HEK293 (cell line): ENCODE results near the gene CDYL2.

Source experiments
- CTCF ChIA-PET: fragments of 350-600 bp; formaldehyde crosslinking; extraction: SDS; loops from one replicate; lab custom pipeline; 2021; ENCODE audit warnings: antibody characterized with exemption; lab: Yijun Ruan, JAX
- POLR2A ChIA-PET: fragments of 300-600 bp; formaldehyde crosslinking; extraction: SDS; loops from one replicate; lab custom pipeline; 2020; ENCODE audit warnings: antibody characterized with exemption, inconsistent platforms; lab: Yijun Ruan, JAX
- H3K27ac ChIP-seq: fragments of 200-500 bp; sonication (Bioruptor generic); 2 replicates; pipeline ENCODE4 v1.5.1; 2014; ENCODE audit warnings: low read depth, low read length, control low read depth, inconsistent platforms; ENCODE audit errors: extremely low read depth
- H3K36me3 ChIP-seq, 2 experiments: fragments of 200-500 bp in 1 of 2; sonication (Bioruptor generic) in 1 of 2; 1 replicate in 1 of 2; 2 replicates in 1 of 2; pipeline ENCODE4 v1.5.1; 2014 to 2017; ENCODE audit warnings: inconsistent platforms in 2 of 2, low read length in 2 of 2; ENCODE audit not compliant: control insufficient read depth in 2 of 2, insufficient read depth in 1 of 2
- H3K4me1 ChIP-seq: fragments of 200-500 bp; sonication (Bioruptor generic); 2 replicates; pipeline ENCODE4 v1.5.1; 2014; ENCODE audit warnings: mild to moderate bottlenecking, low read length, inconsistent platforms; ENCODE audit not compliant: control insufficient read depth, insufficient read depth
- H3K4me3 ChIP-seq: 2 replicates; pipeline ENCODE4 v1.5.1; 2011; ENCODE audit warnings: low read depth, mild to moderate bottlenecking, control low read depth, low read length, moderate library complexity
- H3K9me3 ChIP-seq: fragments of 200-500 bp; sonication (Bioruptor generic); 2 replicates; pipeline ENCODE4 v1.5.1; 2014; ENCODE audit warnings: low read depth, low read length, inconsistent platforms; ENCODE audit not compliant: control insufficient read depth, insufficient read depth
- EGR2 ChIP-seq: fragments of 450-650 bp; formaldehyde crosslinking; IDR thresholded peaks from 2 replicates; pipeline ENCODE4 v1.5.1; 2016; ENCODE audit warnings: low read depth, missing biosample characterization, missing genetic modification characterization
- GLIS1 ChIP-seq: fragments of 450-650 bp; formaldehyde crosslinking; IDR thresholded peaks from 2 replicates; pipeline ENCODE4 v1.5.1; 2016; ENCODE audit warnings: missing biosample characterization, missing genetic modification characterization
- OSR2 ChIP-seq: fragments of 450-650 bp; formaldehyde crosslinking; IDR thresholded peaks from 2 replicates; pipeline ENCODE4 v1.5.1; 2016; ENCODE audit warnings: missing biosample characterization, missing genetic modification characterization
- SCRT1 ChIP-seq: fragments of 450-650 bp; formaldehyde crosslinking; IDR thresholded peaks from 2 replicates; pipeline ENCODE4 v1.5.1; 2016; ENCODE audit warnings: missing biosample characterization, missing genetic modification characterization, borderline replicate concordance
- YY1 ChIP-seq: fragments of 450-650 bp; formaldehyde crosslinking; IDR thresholded peaks from 2 replicates; pipeline ENCODE4 v1.5.1; 2018; ENCODE audit warnings: missing biosample characterization, missing genetic modification characterization
- ZBTB17 ChIP-seq: fragments of 450-650 bp; formaldehyde crosslinking; IDR thresholded peaks from 2 replicates; pipeline ENCODE4 v1.5.1; 2016; ENCODE audit warnings: missing biosample characterization, missing genetic modification characterization
- ZBTB21 ChIP-seq: fragments of 450-650 bp; formaldehyde crosslinking; IDR thresholded peaks from 2 replicates; pipeline ENCODE4 v1.5.1; 2017; ENCODE audit warnings: missing biosample characterization, missing genetic modification characterization
- ZNF24 ChIP-seq: fragments of 450-650 bp; formaldehyde crosslinking; IDR thresholded peaks from 2 replicates; pipeline ENCODE4 v1.5.1; 2016; ENCODE audit warnings: missing biosample characterization, missing genetic modification characterization
- ZNF341 ChIP-seq: fragments of 450-650 bp; formaldehyde crosslinking; IDR thresholded peaks from 2 replicates; pipeline ENCODE4; 2016; ENCODE audit warnings: low read depth, missing biosample characterization, missing genetic modification characterization
- ZNF354C ChIP-seq: fragments of 450-650 bp; formaldehyde crosslinking; IDR thresholded peaks from 2 replicates; pipeline ENCODE4 v1.5.1; 2016; ENCODE audit warnings: missing biosample characterization, missing genetic modification characterization, low read depth, borderline replicate concordance
- ZNF549 ChIP-seq: fragments of 450-650 bp; IDR thresholded peaks from 2 replicates; pipeline ENCODE4 v1.5.1; 2018; ENCODE audit warnings: missing biosample characterization, missing genetic modification characterization, mild to moderate bottlenecking, inconsistent platforms, moderate library complexity
- ZNF560 ChIP-seq: fragments of 450-650 bp; formaldehyde crosslinking; IDR thresholded peaks from 2 replicates; pipeline ENCODE4 v1.5.1; 2017; ENCODE audit warnings: missing biosample characterization, missing genetic modification characterization, borderline replicate concordance
- ZNF76 ChIP-seq: fragments of 450-650 bp; formaldehyde crosslinking; IDR thresholded peaks from 2 replicates; pipeline ENCODE4; 2016; ENCODE audit warnings: low read depth, missing biosample characterization, missing genetic modification characterization, borderline replicate concordance
- TF ChIP-seq, protein P1 (sequence below): fragments of 450-650 bp; formaldehyde crosslinking; IDR thresholded peaks from 2 replicates; pipeline ENCODE4 v1.5.1; 2016; ENCODE audit warnings: missing biosample characterization, missing genetic modification characterization
- TF ChIP-seq, protein P2 (sequence below): fragments of 450-650 bp; formaldehyde crosslinking; IDR thresholded peaks from 2 replicates; pipeline ENCODE4 v1.5.1; 2016; ENCODE audit warnings: missing biosample characterization, missing genetic modification characterization, low read depth
- TF ChIP-seq, protein P3 (sequence below): fragments of 450-650 bp; formaldehyde crosslinking; IDR thresholded peaks from 2 replicates; pipeline ENCODE4 v1.5.1; 2016; ENCODE audit warnings: missing biosample characterization, missing genetic modification characterization
- TF ChIP-seq, protein P4 (sequence below): fragments of 450-650 bp; formaldehyde crosslinking; IDR thresholded peaks from 2 replicates; pipeline ENCODE4 v1.5.1; 2016; ENCODE audit warnings: missing biosample characterization, missing genetic modification characterization
- TF ChIP-seq, protein P5 (sequence below): fragments of 450-650 bp; formaldehyde crosslinking; IDR thresholded peaks from 2 replicates; pipeline ENCODE4 v1.5.1; 2016; ENCODE audit warnings: missing biosample characterization, missing genetic modification characterization, borderline replicate concordance

Gene CDYL2

DNA sequence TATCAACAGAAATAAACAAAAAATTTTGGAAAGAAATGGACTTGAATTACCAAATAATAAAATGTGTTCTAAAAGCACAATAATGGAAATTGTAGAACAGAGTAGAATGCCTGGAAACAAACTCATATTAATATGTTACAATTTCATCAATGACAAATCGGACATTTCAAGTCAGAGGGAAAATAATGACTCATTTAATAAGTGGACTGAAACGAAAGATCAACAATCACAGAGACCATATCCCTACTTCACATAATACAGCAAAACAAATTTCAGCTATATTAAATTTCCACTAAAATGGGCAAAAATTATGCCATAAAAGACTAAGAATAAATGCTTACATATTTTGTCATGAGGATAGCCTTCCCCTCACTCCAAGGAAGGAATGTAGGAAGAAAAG is 25.7 kb downstream of the CDYL2 start:
- ChIA-PET POLR2A (no interaction called here), CTCF (no interaction called here)
- no peak for TF ChIP-seq ZNF24 (tag by site-specific recombination)
- no peak for TF ChIP-seq GLIS1 (tag by site-specific recombination)
- TF ChIP-seq ZNF354C (tag by site-specific recombination) = no peak
- TF ChIP-seq, protein P1, sequence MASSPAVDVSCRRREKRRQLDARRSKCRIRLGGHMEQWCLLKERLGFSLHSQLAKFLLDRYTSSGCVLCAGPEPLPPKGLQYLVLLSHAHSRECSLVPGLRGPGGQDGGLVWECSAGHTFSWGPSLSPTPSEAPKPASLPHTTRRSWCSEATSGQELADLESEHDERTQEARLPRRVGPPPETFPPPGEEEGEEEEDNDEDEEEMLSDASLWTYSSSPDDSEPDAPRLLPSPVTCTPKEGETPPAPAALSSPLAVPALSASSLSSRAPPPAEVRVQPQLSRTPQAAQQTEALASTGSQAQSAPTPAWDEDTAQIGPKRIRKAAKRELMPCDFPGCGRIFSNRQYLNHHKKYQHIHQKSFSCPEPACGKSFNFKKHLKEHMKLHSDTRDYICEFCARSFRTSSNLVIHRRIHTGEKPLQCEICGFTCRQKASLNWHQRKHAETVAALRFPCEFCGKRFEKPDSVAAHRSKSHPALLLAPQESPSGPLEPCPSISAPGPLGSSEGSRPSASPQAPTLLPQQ (tag by site-specific recombination) = no peak
- no peak for TF ChIP-seq ZNF76
- no peak for TF ChIP-seq OSR2
- TF ChIP-seq ZNF560 (tag by site-specific recombination) = no peak
- no peak for TF ChIP-seq YY1 (tag by site-specific recombination)
- no peak for TF ChIP-seq SCRT1 (tag by site-specific recombination)
- TF ChIP-seq EGR2 (tag by site-specific recombination) = no peak
- TF ChIP-seq, protein P2, sequence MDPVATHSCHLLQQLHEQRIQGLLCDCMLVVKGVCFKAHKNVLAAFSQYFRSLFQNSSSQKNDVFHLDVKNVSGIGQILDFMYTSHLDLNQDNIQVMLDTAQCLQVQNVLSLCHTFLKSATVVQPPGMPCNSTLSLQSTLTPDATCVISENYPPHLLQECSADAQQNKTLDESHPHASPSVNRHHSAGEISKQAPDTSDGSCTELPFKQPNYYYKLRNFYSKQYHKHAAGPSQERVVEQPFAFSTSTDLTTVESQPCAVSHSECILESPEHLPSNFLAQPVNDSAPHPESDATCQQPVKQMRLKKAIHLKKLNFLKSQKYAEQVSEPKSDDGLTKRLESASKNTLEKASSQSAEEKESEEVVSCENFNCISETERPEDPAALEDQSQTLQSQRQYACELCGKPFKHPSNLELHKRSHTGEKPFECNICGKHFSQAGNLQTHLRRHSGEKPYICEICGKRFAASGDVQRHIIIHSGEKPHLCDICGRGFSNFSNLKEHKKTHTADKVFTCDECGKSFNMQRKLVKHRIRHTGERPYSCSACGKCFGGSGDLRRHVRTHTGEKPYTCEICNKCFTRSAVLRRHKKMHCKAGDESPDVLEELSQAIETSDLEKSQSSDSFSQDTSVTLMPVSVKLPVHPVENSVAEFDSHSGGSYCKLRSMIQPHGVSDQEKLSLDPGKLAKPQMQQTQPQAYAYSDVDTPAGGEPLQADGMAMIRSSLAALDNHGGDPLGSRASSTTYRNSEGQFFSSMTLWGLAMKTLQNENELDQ (tag by site-specific recombination) = no peak
- TF ChIP-seq ZBTB21 (tag by site-specific recombination) = no peak
- no peak for TF ChIP-seq ZBTB17 (tag by site-specific recombination)
- TF ChIP-seq, protein P3, sequence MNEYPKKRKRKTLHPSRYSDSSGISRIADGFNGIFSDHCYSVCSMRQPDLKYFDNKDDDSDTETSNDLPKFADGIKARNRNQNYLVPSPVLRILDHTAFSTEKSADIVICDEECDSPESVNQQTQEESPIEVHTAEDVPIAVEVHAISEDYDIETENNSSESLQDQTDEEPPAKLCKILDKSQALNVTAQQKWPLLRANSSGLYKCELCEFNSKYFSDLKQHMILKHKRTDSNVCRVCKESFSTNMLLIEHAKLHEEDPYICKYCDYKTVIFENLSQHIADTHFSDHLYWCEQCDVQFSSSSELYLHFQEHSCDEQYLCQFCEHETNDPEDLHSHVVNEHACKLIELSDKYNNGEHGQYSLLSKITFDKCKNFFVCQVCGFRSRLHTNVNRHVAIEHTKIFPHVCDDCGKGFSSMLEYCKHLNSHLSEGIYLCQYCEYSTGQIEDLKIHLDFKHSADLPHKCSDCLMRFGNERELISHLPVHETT = no peak
- TF ChIP-seq, protein P4, sequence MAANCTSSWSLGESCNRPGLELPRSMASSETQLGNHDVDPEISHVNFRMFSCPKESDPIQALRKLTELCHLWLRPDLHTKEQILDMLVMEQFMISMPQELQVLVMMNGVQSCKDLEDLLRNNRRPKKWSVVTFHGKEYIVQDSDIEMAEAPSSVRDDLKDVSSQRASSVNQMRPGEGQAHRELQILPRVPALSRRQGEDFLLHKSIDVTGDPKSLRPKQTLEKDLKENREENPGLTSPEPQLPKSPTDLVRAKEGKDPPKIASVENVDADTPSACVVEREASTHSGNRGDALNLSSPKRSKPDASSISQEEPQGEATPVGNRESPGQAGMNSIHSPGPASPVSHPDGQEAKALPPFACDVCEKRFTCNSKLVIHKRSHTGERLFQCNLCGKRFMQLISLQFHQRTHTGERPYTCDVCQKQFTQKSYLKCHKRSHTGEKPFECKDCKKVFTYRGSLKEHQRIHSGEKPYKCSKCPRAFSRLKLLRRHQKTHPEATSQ (tag by site-specific recombination) = no peak
- TF ChIP-seq, protein P5, sequence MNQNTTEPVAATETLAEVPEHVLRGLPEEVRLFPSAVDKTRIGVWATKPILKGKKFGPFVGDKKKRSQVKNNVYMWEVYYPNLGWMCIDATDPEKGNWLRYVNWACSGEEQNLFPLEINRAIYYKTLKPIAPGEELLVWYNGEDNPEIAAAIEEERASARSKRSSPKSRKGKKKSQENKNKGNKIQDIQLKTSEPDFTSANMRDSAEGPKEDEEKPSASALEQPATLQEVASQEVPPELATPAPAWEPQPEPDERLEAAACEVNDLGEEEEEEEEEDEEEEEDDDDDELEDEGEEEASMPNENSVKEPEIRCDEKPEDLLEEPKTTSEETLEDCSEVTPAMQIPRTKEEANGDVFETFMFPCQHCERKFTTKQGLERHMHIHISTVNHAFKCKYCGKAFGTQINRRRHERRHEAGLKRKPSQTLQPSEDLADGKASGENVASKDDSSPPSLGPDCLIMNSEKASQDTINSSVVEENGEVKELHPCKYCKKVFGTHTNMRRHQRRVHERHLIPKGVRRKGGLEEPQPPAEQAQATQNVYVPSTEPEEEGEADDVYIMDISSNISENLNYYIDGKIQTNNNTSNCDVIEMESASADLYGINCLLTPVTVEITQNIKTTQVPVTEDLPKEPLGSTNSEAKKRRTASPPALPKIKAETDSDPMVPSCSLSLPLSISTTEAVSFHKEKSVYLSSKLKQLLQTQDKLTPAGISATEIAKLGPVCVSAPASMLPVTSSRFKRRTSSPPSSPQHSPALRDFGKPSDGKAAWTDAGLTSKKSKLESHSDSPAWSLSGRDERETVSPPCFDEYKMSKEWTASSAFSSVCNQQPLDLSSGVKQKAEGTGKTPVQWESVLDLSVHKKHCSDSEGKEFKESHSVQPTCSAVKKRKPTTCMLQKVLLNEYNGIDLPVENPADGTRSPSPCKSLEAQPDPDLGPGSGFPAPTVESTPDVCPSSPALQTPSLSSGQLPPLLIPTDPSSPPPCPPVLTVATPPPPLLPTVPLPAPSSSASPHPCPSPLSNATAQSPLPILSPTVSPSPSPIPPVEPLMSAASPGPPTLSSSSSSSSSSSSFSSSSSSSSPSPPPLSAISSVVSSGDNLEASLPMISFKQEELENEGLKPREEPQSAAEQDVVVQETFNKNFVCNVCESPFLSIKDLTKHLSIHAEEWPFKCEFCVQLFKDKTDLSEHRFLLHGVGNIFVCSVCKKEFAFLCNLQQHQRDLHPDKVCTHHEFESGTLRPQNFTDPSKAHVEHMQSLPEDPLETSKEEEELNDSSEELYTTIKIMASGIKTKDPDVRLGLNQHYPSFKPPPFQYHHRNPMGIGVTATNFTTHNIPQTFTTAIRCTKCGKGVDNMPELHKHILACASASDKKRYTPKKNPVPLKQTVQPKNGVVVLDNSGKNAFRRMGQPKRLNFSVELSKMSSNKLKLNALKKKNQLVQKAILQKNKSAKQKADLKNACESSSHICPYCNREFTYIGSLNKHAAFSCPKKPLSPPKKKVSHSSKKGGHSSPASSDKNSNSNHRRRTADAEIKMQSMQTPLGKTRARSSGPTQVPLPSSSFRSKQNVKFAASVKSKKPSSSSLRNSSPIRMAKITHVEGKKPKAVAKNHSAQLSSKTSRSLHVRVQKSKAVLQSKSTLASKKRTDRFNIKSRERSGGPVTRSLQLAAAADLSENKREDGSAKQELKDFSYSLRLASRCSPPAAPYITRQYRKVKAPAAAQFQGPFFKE (tag by site-specific recombination) = no peak
- no peak for TF ChIP-seq ZNF341
- TF ChIP-seq ZNF549 = no peak
- Histone ChIP-seq H3K4me3 (no peak overlapping the region), H3K27ac (no peak overlapping the region), H3K9me3 (no peaks in the 10 kb centered on the region), H3K4me1 (no peaks in the 10 kb centered on the region), H3K36me3 (no peaks in the 10 kb centered on the region)
